OCI-LY1 (cell line): ENCODE results near the gene CD300LB.

Source experiments
- EZH2 ChIP-seq: fragments of 200-600 bp; sonication (generic), shearing (Covaris generic); IDR thresholded peaks from 2 replicates; pipeline ENCODE4 v1.8.0; 2017; ENCODE audit warnings: borderline replicate concordance, mixed run types, mild to moderate bottlenecking, antibody characterized with exemption, low read length, moderate library complexity, mixed read lengths
- TF ChIP-seq, protein P1 (sequence below): fragments of 200-600 bp; sonication (generic), shearing (Covaris generic); IDR thresholded peaks from 2 replicates; pipeline ENCODE4 v1.5.1; 2017; ENCODE audit warnings: mild to moderate bottlenecking, antibody characterized with exemption, low read length, moderate library complexity, mixed read lengths

DNA sequence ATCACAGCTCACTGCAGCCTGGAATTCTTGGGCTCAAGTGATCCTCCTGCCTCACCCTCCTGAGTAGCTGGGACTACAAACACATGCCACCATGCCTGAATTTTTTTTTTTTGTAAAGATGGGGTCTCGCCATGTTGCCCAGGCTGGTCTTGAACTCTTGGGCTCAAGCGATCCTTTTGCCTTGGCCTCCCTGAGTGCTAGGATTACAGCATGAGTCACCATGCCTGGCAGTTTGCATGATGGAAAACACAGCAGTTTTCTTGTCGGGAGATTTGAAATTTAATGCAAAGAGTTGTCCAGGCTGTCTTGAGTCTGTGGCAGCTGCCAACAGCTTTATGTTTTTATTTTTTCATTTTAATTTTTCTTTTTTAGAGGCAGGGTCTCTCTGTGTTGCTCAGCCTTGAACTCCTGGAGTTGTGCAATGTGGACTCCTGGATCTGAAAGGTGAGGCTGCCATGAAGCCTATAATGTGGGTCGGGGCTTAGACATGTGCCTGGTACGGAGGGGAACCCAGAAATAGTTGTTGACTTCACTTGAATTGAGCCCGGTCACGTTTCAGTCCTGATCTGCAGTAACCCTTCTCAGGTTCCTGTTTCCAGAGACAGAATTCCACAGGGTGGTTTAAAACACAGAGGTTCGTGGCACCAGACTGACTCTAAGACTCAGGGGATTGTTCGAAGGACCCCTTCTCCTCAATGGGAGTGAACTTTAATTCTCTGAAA, 46.1 kb downstream of the CD300LB start:
- TF ChIP-seq, protein P1, sequence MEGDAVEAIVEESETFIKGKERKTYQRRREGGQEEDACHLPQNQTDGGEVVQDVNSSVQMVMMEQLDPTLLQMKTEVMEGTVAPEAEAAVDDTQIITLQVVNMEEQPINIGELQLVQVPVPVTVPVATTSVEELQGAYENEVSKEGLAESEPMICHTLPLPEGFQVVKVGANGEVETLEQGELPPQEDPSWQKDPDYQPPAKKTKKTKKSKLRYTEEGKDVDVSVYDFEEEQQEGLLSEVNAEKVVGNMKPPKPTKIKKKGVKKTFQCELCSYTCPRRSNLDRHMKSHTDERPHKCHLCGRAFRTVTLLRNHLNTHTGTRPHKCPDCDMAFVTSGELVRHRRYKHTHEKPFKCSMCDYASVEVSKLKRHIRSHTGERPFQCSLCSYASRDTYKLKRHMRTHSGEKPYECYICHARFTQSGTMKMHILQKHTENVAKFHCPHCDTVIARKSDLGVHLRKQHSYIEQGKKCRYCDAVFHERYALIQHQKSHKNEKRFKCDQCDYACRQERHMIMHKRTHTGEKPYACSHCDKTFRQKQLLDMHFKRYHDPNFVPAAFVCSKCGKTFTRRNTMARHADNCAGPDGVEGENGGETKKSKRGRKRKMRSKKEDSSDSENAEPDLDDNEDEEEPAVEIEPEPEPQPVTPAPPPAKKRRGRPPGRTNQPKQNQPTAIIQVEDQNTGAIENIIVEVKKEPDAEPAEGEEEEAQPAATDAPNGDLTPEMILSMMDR: no peak
- no peak for TF ChIP-seq EZH2
